Thoracic aorta (tissue), 2 donors: Measurements from ENCODE around the gene TAF11. TPM values are rescaled to one million over a fixed set of nuclear protein-coding genes. Genes with fewer than 3 reads are reported as not detected.

Experiments used
- ATAC-seq: fragments of 150-250 bp; one replicate; pipeline ENCODE4 v1.8.0; 2017; ENCODE audit warnings: low read depth; ENCODE audit not compliant: insufficient number of reproducible peaks, low FRiP score
- DNase-seq: peaks from one replicate; pipeline ENCODE4 v3.0.0-alpha.2; 2020; ENCODE audit warnings: low spot score
- H3K27ac ChIP-seq, 2 donors: fragments of 200-600 bp; sonication (generic); 1 replicate in 1 of 2; 2 replicates in 1 of 2; pipeline ENCODE4 v1.5.1; 2016; ENCODE audit warnings: mild to moderate bottlenecking in 2 of 2, moderate library complexity in 2 of 2
- H3K27me3 ChIP-seq: fragments of 200-600 bp; sonication (generic); replicated peaks from 2 replicates; pipeline ENCODE4 v1.6.0; 2016; ENCODE audit warnings: mild to moderate bottlenecking; ENCODE audit not compliant: insufficient read depth
- H3K36me3 ChIP-seq: fragments of 200-600 bp; sonication (generic); one replicate; pipeline ENCODE4 v1.5.1; 2016
- H3K4me1 ChIP-seq, 2 donors: fragments of 200-600 bp; sonication (generic); 1 replicate in 1 of 2; 2 replicates in 1 of 2; pipeline versions ENCODE4 v1.5.1 to v1.6.0; 2016; ENCODE audit warnings: low read depth in 2 of 2, mild to moderate bottlenecking in 1 of 2; ENCODE audit not compliant: control insufficient read depth in 1 of 2
- H3K4me3 ChIP-seq: fragments of 200-600 bp; sonication (generic); 2 replicates; pipeline ENCODE4 v1.5.1; 2016; ENCODE audit warnings: mild to moderate bottlenecking
- H3K9me3 ChIP-seq: fragments of 200-600 bp; sonication (generic); 2 replicates; pipeline ENCODE4 v1.5.1; 2016
- CTCF ChIP-seq: fragments of 200-600 bp; sonication (generic); IDR thresholded peaks from one replicate; pipeline ENCODE4 v1.5.1; 2019; ENCODE audit warnings: antibody characterized with exemption
- total RNA-seq, 2 donors: library from RNA; depleted of rRNA; stranded (reverse); fragments of >200 nt; gene quantifications; one replicate each; pipeline versions ENCODE4 v1.1.0 to v1.2.3, GENCODE V29; 2016

TAF11 gene
- total RNA-seq, 2 donors from 2014 or later = 15.8 to 33.2 TPM

GRCh38 chr6:34928695-34929094 is 40.9 kb upstream of the TAF11 start:
- Histone ChIP-seq H3K9me3 (no peaks in the 10 kb centered on the region), H3K27ac (no peak overlapping the region), H3K36me3 (no peaks in the 10 kb centered on the region), H3K27me3 (no peaks in the 10 kb centered on the region), H3K4me1 (no peaks in the 10 kb centered on the region), H3K4me3 (no peak overlapping the region)
- no peak for DNase-seq
- TF ChIP-seq CTCF = no peak
- no peak for ATAC-seq

DNA sequence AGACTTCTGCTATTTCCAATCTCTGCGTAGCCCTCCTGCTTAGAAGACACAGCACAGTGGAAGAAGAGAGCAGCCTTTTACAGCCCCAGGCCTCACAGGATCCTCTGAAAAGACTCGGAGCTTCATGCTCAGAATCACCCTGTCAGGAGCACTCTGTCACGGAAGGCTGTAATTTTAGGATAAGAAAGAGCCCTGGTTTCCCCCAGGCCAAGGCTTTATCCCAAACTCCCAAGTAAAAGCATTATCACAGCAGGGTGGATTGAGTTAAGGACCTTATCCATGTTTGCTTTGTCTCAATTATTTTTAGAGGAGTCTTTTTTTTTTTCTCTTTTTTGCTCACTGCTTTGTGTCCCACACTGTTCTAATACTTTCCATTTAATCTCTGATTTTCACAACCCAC is 40.4 kb upstream of the TAF11 start:
- TF ChIP-seq CTCF = no peak
- no peaks in the 10 kb centered on the region for H3K27me3 ChIP-seq
- no peaks in the 10 kb centered on the region for H3K9me3 ChIP-seq
- H3K36me3 ChIP-seq = no peaks in the 10 kb centered on the region
- no peak overlapping the region for H3K27ac ChIP-seq
- no peak overlapping the region for H3K4me3 ChIP-seq
- DNase-seq = no peak
- no peaks in the 10 kb centered on the region for H3K4me1 ChIP-seq
- no peak for ATAC-seq

DNA sequence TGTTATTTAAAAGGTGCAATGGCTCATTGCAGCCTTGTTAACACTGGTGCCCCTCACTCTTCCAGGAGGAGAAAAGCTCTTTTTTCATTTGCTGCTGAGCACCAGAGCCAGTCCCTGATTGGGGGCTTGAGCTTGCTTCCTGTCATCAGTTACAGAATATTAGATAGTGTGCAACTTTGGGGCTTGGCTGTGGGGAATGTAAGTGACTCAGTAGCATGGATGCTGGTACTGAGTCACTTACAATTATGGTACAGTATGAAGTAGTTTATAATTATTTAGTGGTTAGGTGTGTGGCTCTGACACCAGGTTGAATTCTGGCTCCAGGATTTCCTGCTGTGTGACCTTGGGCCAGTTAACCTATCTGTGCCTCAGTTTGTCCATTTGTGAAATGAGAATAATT is 38.8 kb upstream of the TAF11 start:
- DNase-seq (no peak), ATAC-seq (no peak)
- Histone ChIP-seq H3K4me3 (no peak overlapping the region), H3K27ac (no peak overlapping the region), H3K36me3 (no peaks in the 10 kb centered on the region), H3K27me3 (no peaks in the 10 kb centered on the region), H3K4me1 (no peaks in the 10 kb centered on the region), H3K9me3 (no peaks in the 10 kb centered on the region)
- TF ChIP-seq CTCF = no peak

GRCh38 chr6:34924831-34925625 is 37.2 kb upstream of the TAF11 start:
- H3K27ac ChIP-seq = no peak overlapping the region
- no peak for DNase-seq

DNA sequence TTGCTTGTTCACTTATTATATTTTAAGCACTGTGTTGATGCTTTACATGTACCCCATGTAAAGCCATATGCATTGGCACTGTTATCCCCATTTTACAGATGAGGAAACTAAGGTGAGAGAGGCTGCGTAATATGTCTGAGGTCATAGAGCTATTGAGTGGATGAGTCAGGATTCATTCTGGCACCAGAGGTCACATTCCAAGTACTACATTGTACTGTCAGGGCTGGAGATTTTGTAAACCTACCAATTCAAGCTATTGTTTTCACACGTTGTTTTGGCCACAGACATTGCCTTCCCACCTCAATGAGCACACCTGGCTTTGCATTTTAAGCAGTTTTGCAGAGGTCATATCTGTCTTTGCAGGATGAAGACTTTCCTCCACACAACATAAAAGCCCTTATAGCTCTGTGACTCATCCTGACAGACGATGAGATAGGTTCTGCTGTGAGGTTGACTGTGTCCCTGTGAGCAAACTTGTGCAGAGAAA is 34.4 kb upstream of the TAF11 start:
- peaks cover 7 to 27% of the 10 kb centered on the region in 2 donors for H3K4me1 ChIP-seq
- H3K27me3 ChIP-seq = no peaks in the 10 kb centered on the region
- TF ChIP-seq CTCF = no peak
- ATAC-seq (no peak), DNase-seq (no peak)
- H3K27ac ChIP-seq = no peak overlapping the region
- no peak overlapping the region for H3K4me3 ChIP-seq
- H3K36me3 ChIP-seq = no peaks in the 10 kb centered on the region
- H3K9me3 ChIP-seq = no peaks in the 10 kb centered on the region

More at GRCh38 chr6:34924831-34925625, 37.2 kb upstream of the TAF11 start:
- no peak overlapping the region for H3K4me3 ChIP-seq
- H3K36me3 ChIP-seq = no peaks in the 10 kb centered on the region
- no peaks in the 10 kb centered on the region for H3K27me3 ChIP-seq
- H3K9me3 ChIP-seq = no peaks in the 10 kb centered on the region
- ATAC-seq = no peak
- peaks cover 0 to 1% of the 10 kb centered on the region in 2 donors for H3K4me1 ChIP-seq
- TF ChIP-seq CTCF = no peak
